ENCODE measurements around the gene TK2.
"Not testable (repeated sequence)": the region's sequence is repeated elsewhere in the genome, so short reads cannot be mapped to it uniquely, and the experiment has no call there.

Gene TK2

GRCh38 chr16:66502020-66502913 lies 47.7 kb downstream of the TK2 start:
- DNase-seq, result peak in 1 of 2 donors; percentile 56

GRCh38 chr16:66501563-66501962 lies 48.4 kb downstream of the TK2 start:
- DNase-seq, result not testable (repeated sequence)

GRCh38 chr16:66497921-66498320 lies 52.0 kb downstream of the TK2 start:
- DNase-seq, result not testable (repeated sequence)

GRCh38 chr16:66496226-66496625 lies 53.7 kb downstream of the TK2 start:
- DNase-seq, result not testable (repeated sequence)

- no peak for DNase-seq
These were observed 54.5 kb downstream of the TK2 start for GRCh38 chr16:66495440-66495839.

GRCh38 chr16:66494916-66495315 lies 55.0 kb downstream of the TK2 start:
- no peak for DNase-seq

- no peak for DNase-seq
These were observed 56.2 kb downstream of the TK2 start for GRCh38 chr16:66493490-66494401.

GRCh38 chr16:66491716-66492064 lies 58.2 kb downstream of the TK2 start:
- DNase-seq, result no peak

GRCh38 chr16:66490774-66491715 lies 58.9 kb downstream of the TK2 start:
- no peak for DNase-seq

GRCh38 chr16:66489818-66490217 lies 60.1 kb downstream of the TK2 start:
- no peak for DNase-seq

GRCh38 chr16:66489385-66489784 lies 60.5 kb downstream of the TK2 start:
- DNase-seq, result no peak

- DNase-seq, result no peak
These were observed 61.4 kb downstream of the TK2 start for GRCh38 chr16:66488505-66488904.

- peak in 1 of 2 donors; percentile 24 for DNase-seq
These were observed 62.2 kb downstream of the TK2 start for GRCh38 chr16:66487580-66488275.

- DNase-seq, result peak; percentile 81 to 87
These were observed 62.9 kb downstream of the TK2 start for GRCh38 chr16:66486773-66487579.

GRCh38 chr16:66486199-66486772 lies 63.6 kb downstream of the TK2 start:
- no peak for DNase-seq

- peak; percentile 23 to 54 for DNase-seq
These were observed 64.5 kb downstream of the TK2 start for GRCh38 chr16:66485376-66485775.

GRCh38 chr16:66484453-66485213 lies 65.3 kb downstream of the TK2 start:
- no peak for DNase-seq

GRCh38 chr16:66483689-66484452 lies 66.1 kb downstream of the TK2 start:
- DNase-seq, result peak; percentile 81 to 84

- DNase-seq, result no peak
These were observed 68.0 kb downstream of the TK2 start for GRCh38 chr16:66481943-66482390.
